Subcutaneous abdominal adipose tissue (tissue), 5 donors: ENCODE results near the gene MED27.

Experiments used
- H3K27ac ChIP-seq: one replicate; pipeline ENCODE4 v1.7.0; 2013; ENCODE audit warnings: low read depth, mild to moderate bottlenecking, inconsistent platforms, low read length, moderate library complexity
- H3K27me3 ChIP-seq, 5 donors: one replicate each; pipeline ENCODE4 v1.7.0; 2013; ENCODE audit warnings: low read length in 5 of 5, inconsistent platforms in 1 of 5; ENCODE audit not compliant: control insufficient read depth in 5 of 5, insufficient read depth in 4 of 5
- H3K36me3 ChIP-seq, 5 donors: one replicate each; pipeline ENCODE4 v1.7.0; 2013; ENCODE audit warnings: low read length in 5 of 5; ENCODE audit not compliant: control insufficient read depth in 5 of 5, insufficient read depth in 5 of 5
- H3K4me1 ChIP-seq, 5 donors: one replicate each; pipeline ENCODE4 v1.7.0; 2013; ENCODE audit warnings: low read length in 5 of 5, mild to moderate bottlenecking in 3 of 5, moderate library complexity in 1 of 5; ENCODE audit not compliant: control insufficient read depth in 5 of 5, insufficient read depth in 5 of 5
- H3K4me3 ChIP-seq, 5 donors: one replicate each; pipeline ENCODE4 v1.7.0; 2013; ENCODE audit warnings: low read length in 5 of 5, low read depth in 1 of 5
- H3K9ac ChIP-seq, 5 donors: one replicate each; pipeline ENCODE4 v1.7.0; 2013; ENCODE audit warnings: low read length in 5 of 5, mild to moderate bottlenecking in 4 of 5, moderate library complexity in 3 of 5
- H3K9me3 ChIP-seq, 5 donors: one replicate each; pipeline ENCODE4 v1.7.0; 2013; ENCODE audit warnings: low read length in 5 of 5; ENCODE audit not compliant: control insufficient read depth in 5 of 5
- donor health status: healthy.
- donor health status: healthy.
- donor health status: healthy.
- donor health status: healthy.
- donor health status: healthy.

Gene MED27

GRCh38 chr9:131899296-131900228, 180.1 kb downstream of the MED27 start:
- H3K9me3 ChIP-seq = no peaks in the 10 kb centered on the region
- peak overlapping the region in 1 of 5 donors; percentile 2 for H3K9ac ChIP-seq
- no peak overlapping the region for H3K4me3 ChIP-seq
- H3K4me1 ChIP-seq = no peaks in the 10 kb centered on the region
- no peaks in the 10 kb centered on the region for H3K27me3 ChIP-seq
- H3K27ac ChIP-seq = no peak overlapping the region
- H3K36me3 ChIP-seq = peaks cover 0 to 10% (median 2%) of the 10 kb centered on the region in 5 donors

GRCh38 chr9:131892902-131893500, 186.7 kb downstream of the MED27 start:
- no peaks in the 10 kb centered on the region for H3K9me3 ChIP-seq
- no peak overlapping the region for H3K27ac ChIP-seq
- no peaks in the 10 kb centered on the region for H3K4me1 ChIP-seq
- H3K9ac ChIP-seq = no peak overlapping the region
- H3K36me3 ChIP-seq = peaks cover 6 to 36% (median 18%) of the 10 kb centered on the region in 5 donors
- H3K27me3 ChIP-seq = no peaks in the 10 kb centered on the region
- no peak overlapping the region for H3K4me3 ChIP-seq

GRCh38 chr9:131892162-131892707, 187.4 kb downstream of the MED27 start:
- no peak overlapping the region for H3K4me3 ChIP-seq
- H3K27ac ChIP-seq = no peak overlapping the region
- no peaks in the 10 kb centered on the region for H3K9me3 ChIP-seq
- no peaks in the 10 kb centered on the region for H3K27me3 ChIP-seq
- no peak overlapping the region for H3K9ac ChIP-seq
- H3K4me1 ChIP-seq = no peaks in the 10 kb centered on the region
- H3K36me3 ChIP-seq = peaks cover 6 to 39% (median 18%) of the 10 kb centered on the region in 5 donors

- Histone ChIP-seq H3K4me3 (no peak overlapping the region), H3K36me3 (peaks cover 6 to 40% (median 18%) of the 10 kb centered on the region in 5 donors), H3K4me1 (no peaks in the 10 kb centered on the region), H3K27ac (no peak overlapping the region), H3K9me3 (no peaks in the 10 kb centered on the region), H3K27me3 (no peaks in the 10 kb centered on the region), H3K9ac (no peak overlapping the region)
Observed at GRCh38 chr9:131891598-131891997, 188.1 kb downstream of the MED27 start.

GRCh38 chr9:131889437-131890251, 190.0 kb downstream of the MED27 start:
- Histone ChIP-seq H3K27ac (no peak overlapping the region), H3K4me1 (peaks cover 0 to 4% (median 0%) of the 10 kb centered on the region in 5 donors), H3K9ac (no peak overlapping the region), H3K27me3 (no peaks in the 10 kb centered on the region), H3K9me3 (no peaks in the 10 kb centered on the region), H3K4me3 (no peak overlapping the region), H3K36me3 (peaks cover 6 to 40% (median 18%) of the 10 kb centered on the region in 5 donors)

- peaks cover 6 to 40% (median 18%) of the 10 kb centered on the region in 5 donors for H3K36me3 ChIP-seq
- no peaks in the 10 kb centered on the region for H3K9me3 ChIP-seq
- no peak overlapping the region for H3K4me3 ChIP-seq
- H3K27me3 ChIP-seq = no peaks in the 10 kb centered on the region
- H3K4me1 ChIP-seq = peaks cover 0 to 4% (median 0%) of the 10 kb centered on the region in 5 donors
- no peak overlapping the region for H3K27ac ChIP-seq
- no peak overlapping the region for H3K9ac ChIP-seq
Observed at GRCh38 chr9:131888923-131889322, 190.7 kb downstream of the MED27 start.

- H3K4me1 ChIP-seq = peaks cover 0 to 4% (median 0%) of the 10 kb centered on the region in 5 donors
- H3K4me3 ChIP-seq = no peak overlapping the region
- H3K27me3 ChIP-seq = no peaks in the 10 kb centered on the region
- H3K9me3 ChIP-seq = no peaks in the 10 kb centered on the region
- H3K9ac ChIP-seq = no peak overlapping the region
- H3K27ac ChIP-seq = no peak overlapping the region
- H3K36me3 ChIP-seq = peaks cover 0 to 32% (median 8%) of the 10 kb centered on the region in 5 donors
Observed at GRCh38 chr9:131887680-131888079, 192.0 kb downstream of the MED27 start.

GRCh38 chr9:131886826-131887225, 192.8 kb downstream of the MED27 start:
- no peak overlapping the region for H3K4me3 ChIP-seq
- no peaks in the 10 kb centered on the region for H3K27me3 ChIP-seq
- H3K4me1 ChIP-seq = peaks cover 0 to 4% (median 0%) of the 10 kb centered on the region in 5 donors
- no peaks in the 10 kb centered on the region for H3K9me3 ChIP-seq
- H3K9ac ChIP-seq = no peak overlapping the region
- peaks cover 3 to 24% (median 10%) of the 10 kb centered on the region in 5 donors for H3K36me3 ChIP-seq
- H3K27ac ChIP-seq = no peak overlapping the region

GRCh38 chr9:131885144-131885609, 194.5 kb downstream of the MED27 start:
- Histone ChIP-seq H3K36me3 (peaks cover 0 to 10% (median 3%) of the 10 kb centered on the region in 5 donors), H3K9me3 (no peaks in the 10 kb centered on the region), H3K4me3 (no peak overlapping the region), H3K4me1 (peaks cover 0 to 9% (median 0%) of the 10 kb centered on the region in 5 donors), H3K27me3 (no peaks in the 10 kb centered on the region), H3K9ac (no peak overlapping the region), H3K27ac (no peak overlapping the region)
